Measurements from ENCODE around the gene MAN1A1.

DNA sequence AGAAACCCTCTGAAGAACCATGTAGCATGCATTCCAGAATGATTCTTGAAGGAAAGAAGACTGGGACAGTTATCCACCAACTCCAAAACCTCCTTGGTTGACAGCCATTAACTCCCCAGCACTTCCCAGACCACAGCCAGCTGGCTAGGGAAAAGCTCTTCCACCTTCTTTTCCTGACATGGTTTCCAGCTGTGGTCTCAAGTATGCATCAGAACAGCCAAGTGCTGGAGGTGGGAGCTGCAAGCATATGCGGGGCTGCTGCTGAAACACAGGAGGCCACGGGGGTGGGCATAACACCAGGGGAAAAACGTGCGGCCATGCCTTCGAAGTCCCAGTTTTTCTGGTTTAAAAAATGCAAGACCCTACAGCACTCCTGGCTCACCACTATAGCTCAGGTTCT is 163.1 kb downstream of the MAN1A1 start:
- TF ChIP-seq POLR2A (IDR thresholded peaks at IDR 0.05; ENCODE audit: low read length) (no peak), GATA1 (IDR thresholded peaks at IDR 0.05; ENCODE audit: low read depth, low read length) (no peak)

All from erythroblast (primary cell).